Measurements from ENCODE around the gene KIRREL3.

GRCh38 chr11:126732981-126733380 is 267.6 kb downstream of the KIRREL3 start:
- TF ChIP-seq GATA3 (IDR thresholded peaks at IDR 0.05; ENCODE audit: low read depth, low read length) (no peak), GATA2 (IDR thresholded peaks at IDR 0.05; ENCODE audit: low read depth, low read length) (no peak)
